Left colon (tissue), 2 donors: ENCODE data around the gene TENT4B. TPM values are rescaled to one million over a fixed set of nuclear protein-coding genes. Genes with fewer than 3 reads are reported as not detected.
"Not testable (repeated sequence)": the region's sequence is repeated elsewhere in the genome, so short reads cannot be mapped to it uniquely, and the experiment has no call there.

Source experiments
- ATAC-seq: fragments of 200-7000 bp; cut with Tn5 transposase; one replicate; pipeline ENCODE4 v1.9.1; 2020; ENCODE audit warnings: mild to moderate bottlenecking, moderate library complexity
- DNase-seq, 2 donors: peaks; one replicate each; pipeline ENCODE4 v3.0.0-alpha.2; 2020
- intact Hi-C, 2 donors: fragments of 100-400 bp; cut with DNase I in 1 of 2; cut with micrococcal nuclease in 1 of 2; formaldehyde crosslinking; loops; one replicate each; pipeline versions ENCODE4 v1.11.2 to v1.14.0; 2022; cut with DNase I, micrococcal nuclease
- total RNA-seq, 2 donors: library from RNA; stranded (reverse); fragmentation: NEBNext Ultra II Directional; extraction: Animal tissue kit (Norgen Biotek cat#: 25700); gene quantifications; one replicate each; pipeline ENCODE4 v1.2.1, GENCODE V29; 2021
- donor health status: DM: no; HTN: no; CAD: no.
- donor health status: DM: yes; HTN: yes; CAD: no.

Gene TENT4B
- total RNA-seq, 2 donors from 2014 or later = 10.6 to 13.3 TPM

DNA sequence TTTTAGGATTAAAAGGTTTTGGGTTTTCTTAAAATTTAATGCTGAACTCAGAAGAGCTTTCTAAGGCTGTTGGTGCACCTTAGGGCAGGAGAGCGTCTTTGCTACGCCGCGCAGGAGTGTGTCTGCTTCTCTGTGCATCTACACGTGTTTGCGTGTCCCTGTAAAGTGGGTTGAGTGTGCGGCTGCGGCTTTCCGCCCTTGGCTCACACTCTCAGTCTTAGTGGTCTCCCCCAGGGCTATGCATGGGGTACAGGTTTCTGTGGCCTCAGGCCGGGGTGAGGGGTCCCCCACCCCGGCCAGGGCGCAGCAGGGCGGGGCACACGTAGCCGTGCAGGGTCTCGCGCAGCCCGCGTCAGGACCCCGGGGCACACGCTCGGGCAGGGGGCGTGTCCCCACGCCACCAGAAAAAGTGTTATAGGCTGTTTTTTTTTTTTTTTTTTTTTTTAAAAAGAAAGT, 727 bp upstream of the TENT4B start:
- intact Hi-C loops = no loop called here

DNA sequence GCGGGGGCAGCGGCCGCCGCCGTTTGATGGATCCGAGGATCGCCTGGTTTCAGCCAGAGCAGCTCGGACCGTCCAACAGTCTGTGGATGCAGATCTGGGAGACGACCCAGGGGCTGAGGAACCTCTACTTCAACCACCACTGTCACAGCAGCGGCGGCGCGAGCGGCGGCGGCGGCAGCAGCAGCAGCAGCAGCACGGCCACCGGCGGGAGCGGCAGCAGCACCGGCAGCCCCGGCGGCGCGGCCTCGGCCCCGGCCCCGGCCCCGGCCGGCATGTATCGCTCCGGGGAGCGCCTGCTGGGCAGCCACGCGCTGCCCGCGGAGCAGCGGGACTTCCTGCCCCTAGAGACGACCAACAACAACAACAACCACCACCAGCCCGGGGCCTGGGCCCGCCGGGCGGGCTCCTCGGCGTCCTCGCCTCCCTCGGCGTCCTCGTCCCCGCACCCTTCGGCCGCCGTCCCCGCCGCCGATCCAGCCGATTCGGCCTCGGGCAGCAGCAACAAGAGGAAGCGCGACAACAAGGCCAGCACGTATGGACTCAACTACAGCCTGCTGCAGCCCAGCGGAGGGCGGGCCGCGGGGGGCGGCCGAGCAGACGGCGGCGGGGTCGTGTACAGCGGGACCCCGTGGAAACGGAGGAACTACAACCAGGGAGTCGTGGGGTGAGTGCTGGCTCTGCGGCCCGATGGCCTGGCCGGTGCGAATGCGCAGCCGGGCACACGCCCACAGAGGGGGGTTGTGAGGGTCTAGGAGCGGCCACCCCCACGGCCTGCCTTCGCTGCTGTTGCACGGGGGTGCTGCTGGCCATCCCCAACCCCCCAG, 702 bp downstream of the TENT4B start:
- intact Hi-C loops = no loop called here
- peak; percentile 30 to 62 for DNase-seq
- ATAC-seq = peak; percentile 6

More for the DNA sequence above, 727 bp upstream of the TENT4B start:
- ATAC-seq (peak; percentile 45), DNase-seq (peak; percentile 55 to 67)

DNA sequence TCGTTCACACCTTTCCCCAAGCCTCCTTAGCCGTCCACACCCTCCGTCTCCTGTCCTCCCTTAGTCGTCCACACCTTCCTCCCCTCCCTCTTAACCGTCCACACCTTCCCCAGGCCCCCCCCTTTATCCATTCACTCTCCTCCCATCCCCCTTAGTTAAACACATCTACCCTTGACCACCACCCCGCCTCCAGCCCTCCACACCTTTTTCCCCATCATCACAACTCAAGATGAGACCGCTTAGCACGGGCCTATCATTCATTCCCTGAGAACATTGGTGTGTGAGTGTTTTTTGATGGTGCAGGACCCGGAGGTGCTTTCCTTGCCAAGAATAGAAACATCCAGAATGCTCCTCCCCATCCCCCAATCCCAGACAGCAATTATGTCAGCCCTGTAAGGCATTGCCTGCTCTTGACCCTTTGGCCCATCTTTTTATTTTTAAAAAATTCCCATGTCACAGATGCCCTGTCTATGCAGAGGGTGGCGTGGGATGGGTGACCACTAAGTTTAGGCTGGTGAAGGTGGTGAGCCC, 1.4 kb downstream of the TENT4B start:
- ATAC-seq = peak; percentile 3
- intact Hi-C loops = no loop called here
- DNase-seq = peak in 1 of 2 donors; percentile 38

DNA sequence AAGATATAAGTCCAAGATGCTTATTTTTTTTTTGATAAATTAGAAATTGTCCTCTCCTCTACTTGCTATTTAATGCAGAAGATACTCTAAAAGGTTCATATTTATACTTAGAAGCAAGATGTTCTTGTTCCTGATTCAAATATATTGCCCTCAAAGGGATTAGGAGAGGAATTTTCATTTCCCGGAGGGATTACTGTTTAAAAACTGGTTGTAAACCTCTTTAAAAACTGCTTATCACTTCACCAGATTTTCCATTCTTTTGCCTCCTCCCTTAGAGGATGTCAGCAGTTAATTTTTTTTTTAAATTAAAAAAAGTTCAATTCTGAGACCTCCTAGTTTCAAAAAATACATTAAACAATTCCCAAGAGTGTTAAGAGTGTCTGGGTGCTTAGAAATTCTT, 2.8 kb downstream of the TENT4B start:
- intact Hi-C loops = loop anchor here in 1 of 2 donors (5.0 kb wide), 1 partner anchor 51 kb away; no protein-coding TSS in a partner anchor
- DNase-seq = no peak
- no peak for ATAC-seq

DNA sequence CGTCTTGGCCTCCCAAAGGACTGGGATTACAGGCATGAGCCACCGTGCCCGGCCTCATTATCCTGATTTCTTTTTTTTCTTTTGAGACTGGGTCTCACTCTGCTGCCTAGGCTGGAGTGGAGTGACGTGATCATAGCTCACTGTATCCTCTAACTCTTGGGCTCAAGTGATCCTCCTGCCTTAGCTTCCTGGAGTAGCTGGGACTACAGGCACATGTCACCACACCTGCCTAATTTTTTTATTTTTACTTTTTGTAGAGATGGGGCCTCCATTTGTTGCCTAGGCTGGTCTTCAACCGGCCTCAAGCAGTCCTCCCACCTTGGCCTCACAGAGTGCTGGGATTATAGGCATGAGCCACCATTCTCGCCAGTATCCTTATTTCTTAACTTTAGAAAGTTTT, 3.5 kb downstream of the TENT4B start:
- intact Hi-C loops = loop anchor here in 1 of 2 donors (5.0 kb wide), 1 partner anchor 51 kb away; no protein-coding TSS in a partner anchor
- DNase-seq (no peak), ATAC-seq (no peak)

DNA sequence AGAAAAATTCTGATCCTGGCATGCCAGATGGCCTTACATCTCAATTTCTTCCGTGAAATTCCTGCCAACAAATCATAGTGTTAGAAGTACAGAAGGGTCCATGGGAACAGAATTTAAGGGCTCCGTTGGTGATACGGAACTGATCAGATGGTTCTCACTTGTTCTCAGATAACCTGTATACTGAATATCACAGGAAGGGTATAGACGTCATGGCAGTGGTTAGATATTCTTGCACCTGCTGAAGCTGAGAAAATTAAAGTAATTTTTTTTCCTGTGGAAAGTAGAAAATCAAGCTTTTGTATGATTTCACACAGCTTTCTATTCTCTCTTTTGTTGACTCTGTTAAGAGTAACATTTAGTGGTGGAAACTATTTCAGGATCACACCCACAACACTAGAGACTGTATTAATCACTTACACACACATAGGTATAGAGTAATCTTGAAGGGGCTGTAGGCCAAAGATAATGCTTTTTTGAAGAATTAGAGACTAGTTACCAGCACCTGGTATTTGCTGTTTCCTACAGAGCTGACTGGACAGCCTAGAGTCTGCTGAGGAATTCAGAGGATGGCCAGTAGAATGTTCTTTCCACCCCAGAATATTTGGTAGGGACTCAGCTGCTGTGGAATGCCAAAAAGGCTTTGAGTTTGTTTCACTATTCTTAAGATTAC, 7.5 kb downstream of the TENT4B start:
- ATAC-seq (no peak), DNase-seq (no peak)
- intact Hi-C loops = no loop called here

DNA sequence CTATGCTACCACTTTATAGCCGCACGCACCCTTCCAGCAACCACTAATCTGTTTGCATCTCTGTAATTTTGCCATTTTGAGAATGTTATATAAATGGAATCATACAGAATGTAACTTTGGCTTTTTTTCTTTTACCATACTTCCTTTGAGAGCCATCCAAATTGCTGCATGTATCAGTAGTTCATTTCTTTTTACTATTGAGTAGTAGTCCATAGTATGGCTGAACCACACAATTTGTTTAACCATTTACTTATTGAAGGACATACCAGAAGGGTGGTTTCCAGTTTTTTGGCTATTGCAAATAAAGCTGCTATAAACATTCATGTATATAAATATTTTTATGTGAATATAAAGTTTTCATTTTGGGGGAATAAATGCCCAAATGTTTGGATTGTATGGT, 8.8 kb downstream of the TENT4B start:
- DNase-seq (no peak), ATAC-seq (no peak)

DNA sequence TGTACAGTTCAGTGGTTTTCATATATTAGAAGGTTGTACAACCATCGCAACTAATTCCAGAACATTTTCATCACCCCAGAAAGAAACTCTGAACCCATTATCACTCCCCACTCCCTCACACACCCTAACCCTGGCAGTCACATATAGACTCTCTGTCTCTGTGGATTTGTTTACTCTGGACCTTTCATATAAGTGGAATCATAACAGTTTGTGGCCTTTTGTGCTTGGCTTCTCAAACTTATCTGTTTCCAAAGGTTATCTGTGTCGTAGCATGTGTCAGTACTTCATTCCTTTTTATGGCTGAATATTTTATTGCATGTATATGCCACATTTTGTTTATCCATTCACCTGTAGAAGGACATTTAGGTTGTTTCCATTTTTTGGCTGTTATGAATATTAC, 12.4 kb downstream of the TENT4B start:
- intact Hi-C loops = no loop called here
- ATAC-seq = peak; percentile 94
- DNase-seq = no peak

More for the DNA sequence above, 8.8 kb downstream of the TENT4B start:
- intact Hi-C loops = no loop called here

DNA sequence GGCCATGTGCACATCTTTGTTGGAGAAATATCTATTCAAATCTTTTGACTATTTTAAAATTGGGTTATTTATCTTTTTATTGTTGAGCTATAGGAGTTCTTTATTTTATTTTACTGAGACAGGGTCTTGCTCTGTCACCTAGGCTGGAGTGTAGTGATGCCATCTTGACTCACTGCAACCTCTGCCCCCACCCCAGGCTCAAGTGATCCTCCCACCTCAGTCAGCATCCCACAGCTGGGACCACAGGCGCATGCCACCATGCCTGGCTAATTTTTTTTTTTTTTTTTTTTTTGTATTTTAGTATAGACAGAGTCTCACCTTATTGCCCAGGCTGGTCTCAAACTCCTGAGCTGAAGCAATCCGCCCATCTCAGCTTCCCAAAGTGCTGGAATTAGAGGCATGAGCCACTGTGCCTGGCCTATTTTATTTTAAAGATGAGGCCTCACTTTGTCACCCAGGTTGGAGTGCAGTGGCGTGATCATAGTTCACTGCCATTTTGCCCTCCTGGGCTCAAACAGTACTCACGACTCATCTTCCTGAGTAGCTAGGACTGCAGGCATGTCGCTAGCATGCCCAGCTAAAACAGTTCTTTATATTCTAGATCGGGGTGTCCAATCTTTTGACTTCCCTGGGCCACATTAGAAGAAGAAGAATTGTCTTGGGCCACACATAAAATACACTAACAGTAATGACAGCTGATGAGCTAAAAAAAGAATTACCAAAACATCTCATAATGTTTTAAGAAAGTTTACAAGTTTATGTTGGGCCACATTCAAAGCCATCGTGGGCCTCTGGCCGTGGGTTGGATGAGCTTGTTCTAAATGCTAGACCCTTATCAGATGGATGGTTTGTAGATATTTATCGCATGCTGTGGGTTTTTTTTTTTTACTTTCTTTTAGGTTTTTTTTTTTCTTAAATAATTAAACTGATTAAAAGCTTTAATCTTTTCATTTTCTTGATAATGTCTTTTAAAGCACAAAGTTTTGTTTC, 13.7 kb downstream of the TENT4B start:
- intact Hi-C loops = no loop called here
- DNase-seq (no peak), ATAC-seq (no peak)

DNA sequence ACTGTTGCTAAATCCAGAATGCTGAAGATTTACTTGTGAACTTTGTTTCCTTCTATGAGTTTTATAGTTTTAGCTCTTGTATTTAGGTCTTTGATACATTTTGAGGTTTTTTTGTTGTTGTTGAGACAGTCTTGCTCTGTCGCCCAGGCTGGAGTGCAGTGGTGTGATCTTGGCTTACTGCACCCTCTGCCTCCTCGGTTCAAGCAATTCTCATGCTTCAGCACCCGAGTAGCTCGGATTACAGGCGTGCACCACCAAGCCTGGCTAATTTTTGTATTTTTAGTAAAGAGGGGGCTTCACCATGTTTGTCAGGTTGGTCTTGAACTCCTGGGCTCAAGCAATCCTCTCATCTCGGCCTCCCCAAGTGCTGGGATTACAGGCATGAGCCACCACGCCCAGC, 14.4 kb downstream of the TENT4B start:
- intact Hi-C loops = no loop called here
- no peak for ATAC-seq
- DNase-seq = no peak

DNA sequence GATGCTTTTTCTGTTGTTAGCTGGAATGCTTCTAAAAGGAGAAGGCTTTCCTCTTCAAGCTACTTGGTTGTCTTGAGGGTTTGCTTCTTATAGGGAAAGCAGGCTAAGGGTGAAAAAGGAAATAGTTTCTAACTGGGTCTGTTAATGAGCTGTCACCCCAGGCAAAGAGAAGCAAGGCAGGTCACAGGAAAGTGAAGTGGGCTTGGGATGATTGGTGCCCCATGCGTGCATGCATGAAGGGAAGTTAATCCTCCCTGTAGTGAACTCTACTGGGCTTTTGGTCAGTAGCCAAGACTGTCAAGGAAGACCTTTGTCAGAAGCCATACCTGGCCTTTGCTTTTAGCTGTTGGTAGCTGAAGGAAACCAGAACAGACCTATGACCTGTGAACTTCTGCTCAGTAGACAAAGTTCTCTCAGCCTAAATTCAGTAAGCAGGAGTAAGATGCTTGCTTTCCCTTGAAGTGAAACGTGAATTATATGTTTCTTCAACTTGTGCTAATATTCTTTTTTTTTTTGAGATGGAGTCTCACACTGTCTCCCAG, 16.5 kb downstream of the TENT4B start:
- no peak for DNase-seq
- intact Hi-C loops = no loop called here
- peak; percentile 49 for ATAC-seq

DNA sequence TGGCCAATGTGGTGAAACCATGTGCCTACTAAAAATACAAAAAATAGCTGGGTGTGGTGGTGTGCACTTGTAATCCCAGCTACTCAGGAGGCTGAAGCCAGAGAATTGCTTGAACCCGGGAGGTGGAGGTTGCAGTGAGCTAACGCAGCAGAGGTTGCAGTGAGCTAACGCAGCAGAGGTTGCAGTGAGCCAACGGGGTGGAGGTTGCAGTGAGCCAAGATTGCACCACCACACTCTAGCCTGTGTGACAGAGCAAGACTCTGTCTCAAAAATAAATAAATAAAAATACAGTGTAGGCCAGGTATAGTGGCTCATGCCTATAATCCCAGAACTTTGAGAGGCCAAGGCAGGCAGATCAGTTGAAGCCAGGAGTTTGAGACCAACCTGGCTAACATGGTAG, 18.7 kb downstream of the TENT4B start:
- intact Hi-C loops, ATAC-seq, DNase-seq: not testable (repeated sequence)

DNA sequence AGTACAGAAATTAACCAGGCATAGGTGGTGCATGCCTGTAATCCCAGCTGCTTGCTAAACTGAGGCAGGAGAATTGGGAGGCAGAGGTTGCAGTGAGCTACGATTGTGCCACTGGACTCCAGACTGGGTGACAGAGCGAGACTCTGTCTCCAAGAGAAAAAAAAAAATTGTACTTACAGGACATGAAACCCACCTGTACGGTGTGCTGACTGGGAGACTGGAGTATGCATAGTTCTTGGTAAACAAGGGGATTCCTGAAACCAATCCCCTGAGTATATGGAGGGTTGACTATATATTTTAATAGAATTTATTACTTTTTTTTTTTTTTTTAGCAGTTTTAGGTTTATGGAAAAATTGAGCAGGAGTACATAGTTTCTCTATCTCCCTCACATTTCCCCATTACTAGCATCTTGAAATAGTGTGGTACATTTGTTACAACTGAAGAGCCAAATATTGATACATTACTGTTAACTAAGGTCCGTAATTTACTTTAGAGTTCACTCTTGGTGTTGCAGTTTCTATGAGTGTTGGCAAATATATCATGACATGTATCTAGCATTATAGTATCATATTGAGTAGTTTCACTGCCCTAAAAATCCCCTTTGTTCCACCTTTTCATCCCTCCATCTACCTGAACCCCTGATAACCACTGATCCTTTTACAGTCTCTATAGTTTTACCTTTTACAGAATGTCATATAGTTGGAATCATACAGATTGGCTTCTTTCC, 19.3 kb downstream of the TENT4B start:
- intact Hi-C loops = no loop called here
- no peak for DNase-seq
- ATAC-seq = peak; percentile 15

DNA sequence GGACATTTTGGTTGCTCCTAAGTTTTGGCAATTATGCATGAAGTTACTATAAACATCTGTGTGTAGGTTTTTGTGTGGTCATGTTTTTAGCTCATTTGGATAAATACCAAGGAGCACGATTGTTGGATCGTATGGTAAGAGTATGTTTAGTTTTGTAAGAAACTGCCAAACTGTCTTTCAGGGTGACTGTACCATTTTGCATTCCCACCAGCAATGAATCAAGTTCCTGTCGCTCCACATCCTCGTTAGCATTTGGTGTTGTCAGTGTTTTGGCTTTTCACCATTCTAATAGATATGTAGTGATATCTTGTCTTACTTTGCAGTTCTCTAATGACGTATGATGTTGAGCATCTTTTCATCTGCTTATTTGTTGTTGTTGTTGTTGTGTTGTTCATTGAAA, 20.2 kb downstream of the TENT4B start:
- ATAC-seq = no peak
- intact Hi-C loops = no loop called here
- DNase-seq = no peak

DNA sequence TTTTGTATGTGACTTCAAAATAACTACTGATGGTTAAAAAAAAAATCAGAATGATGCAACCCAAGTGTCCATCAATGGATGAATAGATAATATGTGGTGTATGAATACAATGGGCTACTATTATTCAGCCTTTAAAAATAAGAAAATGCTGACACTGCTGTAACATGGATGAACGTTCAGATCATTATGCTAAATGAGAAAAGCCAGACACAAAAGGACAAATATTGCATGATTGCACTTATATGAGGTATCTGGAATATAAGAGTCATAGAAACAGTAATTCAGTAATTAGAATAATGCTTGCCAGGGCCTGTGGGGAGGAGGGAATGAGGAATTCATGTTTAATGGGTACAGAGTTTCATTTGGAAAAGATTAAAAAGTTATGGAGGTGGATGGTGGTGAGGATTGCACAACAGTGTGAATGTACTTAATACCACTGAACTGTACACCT, 25.4 kb downstream of the TENT4B start:
- ATAC-seq (no peak), DNase-seq (no peak)
- intact Hi-C loops = no loop called here

DNA sequence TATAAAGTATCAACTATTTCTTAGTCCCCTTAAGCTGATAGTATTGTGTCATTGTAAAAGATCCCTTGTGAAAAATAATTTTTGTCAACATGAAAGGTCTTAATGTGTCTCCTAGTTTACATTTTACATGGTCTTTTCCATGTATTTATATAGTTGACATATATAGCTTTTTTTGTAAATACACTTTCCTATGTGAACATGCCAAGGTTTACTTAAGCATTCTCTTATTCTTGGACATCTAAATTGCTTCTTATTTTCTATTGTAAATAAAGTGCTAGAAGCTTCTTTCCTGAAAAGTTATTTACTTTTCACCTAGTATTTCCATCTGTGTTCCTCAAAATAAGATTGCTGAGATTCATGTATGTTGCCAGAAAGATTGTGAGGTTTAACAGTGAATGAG, 29.3 kb downstream of the TENT4B start:
- intact Hi-C loops = no loop called here
- ATAC-seq (no peak), DNase-seq (no peak)

DNA sequence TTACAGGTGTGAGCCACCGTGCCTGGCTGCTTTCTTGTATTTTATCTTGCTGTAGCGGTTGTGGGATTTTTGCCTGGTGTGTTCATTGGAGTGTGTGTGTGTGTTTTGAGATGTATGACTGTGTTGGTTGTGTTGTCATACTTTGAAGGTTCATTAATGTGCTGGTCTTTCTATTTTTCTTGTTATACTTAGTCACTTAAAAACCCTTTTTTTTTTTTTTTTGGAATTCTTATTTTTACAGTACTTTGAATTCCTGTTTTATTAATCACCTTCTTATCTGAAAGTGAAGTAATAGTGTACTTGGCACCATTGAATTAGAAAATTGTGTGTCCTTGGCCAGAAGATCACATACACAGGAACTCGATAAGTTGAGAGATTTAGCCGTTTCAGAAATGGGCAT, 30.2 kb downstream of the TENT4B start:
- intact Hi-C loops = no loop called here
- no peak for ATAC-seq
- no peak for DNase-seq

DNA sequence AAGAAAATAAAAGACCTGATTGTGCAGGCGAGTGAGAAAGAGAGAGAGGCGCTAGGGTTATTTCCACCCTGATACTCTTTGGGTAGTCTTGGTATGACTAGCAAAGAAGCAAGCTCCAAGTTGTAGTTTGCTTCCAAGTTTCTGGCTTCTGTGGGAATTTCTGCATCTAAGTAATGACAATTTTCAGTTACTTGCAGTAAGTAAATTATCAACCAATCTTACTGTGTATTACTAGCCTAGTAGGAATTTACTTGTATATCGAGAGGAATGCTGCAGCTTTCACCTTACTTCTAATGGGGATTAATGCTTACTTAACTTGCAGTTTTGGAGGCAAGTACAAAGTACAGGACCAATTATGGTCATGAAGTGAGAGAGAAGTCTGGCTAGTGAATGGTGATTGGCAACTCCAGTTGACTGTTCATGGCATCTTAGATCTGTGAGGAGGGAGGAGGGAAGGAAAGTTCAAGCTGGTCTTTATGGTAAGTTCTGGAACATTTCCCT, 31.9 kb downstream of the TENT4B start:
- ATAC-seq (peak; percentile 90), DNase-seq (no peak)
- intact Hi-C loops = no loop called here
